Stimulated activated CD8-positive, alpha-beta memory T cell treated with anti-CD3 and anti-CD28 coated beads, Interleukin-2, amount 100 ng/mL, for 1 hour (primary cell): Measurements from ENCODE around the gene VSTM1.

ENCODE experiments used
- DNase-seq, 2 donors: peaks; one replicate each; pipeline ENCODE4 v3.0.0-alpha.2; 2020; ENCODE audit warnings: low read depth in 2 of 2

The VSTM1 gene

GRCh38 chr19:54011507-54012211, 52.0 kb downstream of the VSTM1 start:
- DNase-seq, result no peak

GRCh38 chr19:54010474-54010873, 53.2 kb downstream of the VSTM1 start:
- DNase-seq, result no peak

GRCh38 chr19:54009440-54009839, 54.3 kb downstream of the VSTM1 start:
- no peak for DNase-seq

DNA sequence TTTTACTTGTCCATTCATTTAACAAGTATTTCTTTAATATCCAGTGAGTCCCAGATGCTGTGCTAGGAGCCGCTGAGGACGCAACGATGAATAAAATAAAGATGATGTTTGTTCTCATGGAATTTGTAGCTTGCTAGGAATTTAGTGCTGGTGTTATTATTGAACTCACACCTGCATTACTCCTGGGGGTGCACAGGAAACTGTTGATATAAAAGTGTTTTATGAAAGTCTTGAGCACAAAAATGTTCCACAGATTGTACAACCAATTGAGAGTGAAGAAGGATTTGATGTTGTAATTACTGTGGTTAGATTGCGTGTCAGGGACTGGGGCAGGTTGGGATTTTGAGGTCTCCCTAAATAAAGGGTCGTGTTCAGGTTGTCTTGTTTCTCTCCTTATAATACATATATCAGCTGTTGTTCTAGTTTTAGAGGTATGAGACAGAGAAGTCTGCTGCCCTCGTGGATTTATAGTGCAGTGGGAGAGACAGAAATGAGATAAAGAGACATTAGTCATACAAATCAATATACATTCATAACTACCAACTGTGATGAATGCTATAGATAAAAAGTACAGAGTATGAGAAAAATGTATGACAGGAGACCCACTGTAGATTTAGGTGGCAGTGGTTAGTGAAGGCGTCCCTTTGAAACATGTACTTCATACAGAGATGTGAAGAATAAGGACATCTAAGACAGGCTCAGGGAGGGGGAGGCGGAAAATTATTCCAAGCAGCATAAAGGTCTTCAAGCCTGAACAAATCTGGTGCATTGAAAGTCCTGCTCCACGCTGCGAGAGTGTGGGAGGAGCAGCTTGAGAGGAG, 61.0 kb downstream of the VSTM1 start:
- no peak for DNase-seq

DNA sequence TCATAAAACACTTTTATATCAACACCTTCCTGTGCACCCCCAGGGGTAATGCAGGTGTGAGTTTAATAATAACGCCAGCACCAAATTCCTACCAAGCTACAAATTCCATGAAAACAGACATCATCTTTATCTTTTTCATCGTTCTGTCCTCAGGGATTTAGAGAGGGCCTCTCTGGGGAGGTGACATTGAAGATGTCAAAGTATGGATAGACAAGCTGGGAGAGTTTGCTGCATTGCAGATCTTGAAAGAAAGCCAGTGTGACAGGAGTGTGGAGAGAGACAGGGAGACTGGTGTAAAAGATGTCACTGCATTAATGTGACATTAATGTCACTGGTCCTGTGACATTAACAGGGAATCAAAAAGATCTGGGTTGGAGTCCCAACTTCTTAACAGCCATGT, 62.2 kb downstream of the VSTM1 start:
- no peak for DNase-seq

DNA sequence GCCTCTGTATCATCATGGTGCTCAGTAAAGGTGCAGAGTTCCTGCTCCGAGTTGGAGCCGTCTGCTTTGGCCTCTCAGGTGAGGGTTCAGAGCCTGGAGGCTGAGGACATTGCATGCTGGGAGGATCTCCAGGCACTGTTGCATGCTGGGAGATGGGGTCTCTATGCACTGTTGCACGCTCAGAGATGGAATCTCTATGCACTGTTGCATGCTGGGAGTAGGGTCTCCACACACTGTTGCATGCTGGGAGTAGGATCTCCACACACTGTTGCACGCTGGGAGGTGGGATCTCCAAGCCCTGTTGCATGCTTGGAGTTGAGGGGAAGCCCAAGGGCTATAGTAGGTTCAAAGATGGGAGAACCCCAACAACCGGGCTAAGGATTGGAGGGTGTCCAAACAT, 64.0 kb downstream of the VSTM1 start:
- no peak for DNase-seq

DNA sequence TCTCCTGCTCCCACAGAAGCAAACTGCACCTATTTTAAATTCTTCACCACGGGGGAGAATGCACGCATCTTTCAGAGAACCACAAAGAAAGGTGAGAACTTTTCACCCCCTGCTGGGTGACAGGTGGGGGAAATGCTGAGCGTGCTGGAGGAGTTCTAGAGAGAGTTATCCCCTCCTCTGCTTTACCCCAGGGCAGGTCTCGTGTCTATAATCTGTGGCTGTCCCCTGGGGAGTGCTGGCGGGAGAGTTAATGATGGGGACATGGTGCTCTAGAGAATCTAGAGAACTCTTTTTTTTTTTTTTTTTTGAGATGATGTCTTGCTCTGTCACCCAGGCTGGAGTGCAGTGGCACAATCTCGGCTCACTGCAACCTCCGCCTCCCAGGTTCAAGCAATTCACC, 65.5 kb downstream of the VSTM1 start:
- DNase-seq, result no peak

DNA sequence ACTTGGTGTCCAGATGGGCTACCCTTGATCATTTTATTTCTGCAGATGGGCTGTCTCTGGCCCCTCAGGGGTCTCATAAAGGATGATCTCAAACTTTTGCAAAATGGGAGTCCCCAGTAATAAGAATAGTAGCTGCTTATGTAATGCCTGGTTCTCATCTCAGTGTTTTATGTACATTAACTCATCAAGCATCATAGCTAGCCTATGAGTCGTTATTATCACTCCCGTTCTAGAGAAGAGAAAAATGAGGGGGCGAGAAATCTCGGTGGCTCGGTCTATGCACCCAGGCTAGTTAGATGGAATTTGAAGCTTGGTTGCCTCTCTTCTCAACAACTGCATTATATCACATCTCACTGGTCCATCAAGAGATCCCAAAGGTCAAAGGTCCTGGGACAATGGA, 68.9 kb downstream of the VSTM1 start:
- no peak for DNase-seq

DNA sequence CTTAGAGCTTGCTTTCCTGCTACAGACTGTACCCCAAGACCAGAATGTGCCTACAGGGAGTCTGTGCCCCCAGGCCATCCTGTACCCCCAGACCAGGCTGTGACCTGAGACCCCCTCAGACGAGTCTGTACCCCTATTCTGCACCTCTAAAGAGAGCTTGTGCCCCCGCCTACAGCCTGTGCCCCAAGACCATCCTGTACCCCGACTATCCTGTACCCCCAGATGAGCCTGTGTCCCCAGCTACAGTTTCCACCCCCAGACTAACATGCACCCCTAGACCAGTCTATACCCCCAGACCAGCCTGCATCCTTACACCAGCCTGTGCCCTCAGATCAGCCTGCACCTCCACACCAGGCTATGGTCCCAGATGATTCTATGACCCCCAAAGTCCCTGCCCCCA, 70.2 kb downstream of the VSTM1 start:
- DNase-seq, result no peak

DNA sequence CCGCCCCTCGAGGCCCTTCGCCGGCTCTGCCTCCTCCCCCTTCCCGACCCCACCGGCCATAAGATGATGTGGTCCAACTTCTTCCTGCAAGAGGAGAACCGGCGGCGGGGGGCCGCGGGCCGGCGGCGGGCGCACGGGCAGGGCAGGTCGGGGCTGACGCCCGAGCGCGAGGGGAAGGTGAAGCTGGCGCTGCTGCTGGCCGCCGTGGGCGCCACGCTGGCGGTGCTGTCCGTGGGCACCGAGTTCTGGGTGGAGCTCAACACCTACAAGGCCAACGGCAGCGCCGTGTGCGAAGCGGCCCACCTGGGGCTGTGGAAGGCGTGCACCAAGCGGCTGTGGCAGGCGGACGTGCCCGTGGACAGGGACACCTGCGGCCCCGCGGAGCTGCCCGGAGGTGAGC, 70.9 kb downstream of the VSTM1 start:
- no peak for DNase-seq

- no peak for DNase-seq
These were observed 71.5 kb downstream of the VSTM1 start for GRCh38 chr19:53992211-53992610.

DNA sequence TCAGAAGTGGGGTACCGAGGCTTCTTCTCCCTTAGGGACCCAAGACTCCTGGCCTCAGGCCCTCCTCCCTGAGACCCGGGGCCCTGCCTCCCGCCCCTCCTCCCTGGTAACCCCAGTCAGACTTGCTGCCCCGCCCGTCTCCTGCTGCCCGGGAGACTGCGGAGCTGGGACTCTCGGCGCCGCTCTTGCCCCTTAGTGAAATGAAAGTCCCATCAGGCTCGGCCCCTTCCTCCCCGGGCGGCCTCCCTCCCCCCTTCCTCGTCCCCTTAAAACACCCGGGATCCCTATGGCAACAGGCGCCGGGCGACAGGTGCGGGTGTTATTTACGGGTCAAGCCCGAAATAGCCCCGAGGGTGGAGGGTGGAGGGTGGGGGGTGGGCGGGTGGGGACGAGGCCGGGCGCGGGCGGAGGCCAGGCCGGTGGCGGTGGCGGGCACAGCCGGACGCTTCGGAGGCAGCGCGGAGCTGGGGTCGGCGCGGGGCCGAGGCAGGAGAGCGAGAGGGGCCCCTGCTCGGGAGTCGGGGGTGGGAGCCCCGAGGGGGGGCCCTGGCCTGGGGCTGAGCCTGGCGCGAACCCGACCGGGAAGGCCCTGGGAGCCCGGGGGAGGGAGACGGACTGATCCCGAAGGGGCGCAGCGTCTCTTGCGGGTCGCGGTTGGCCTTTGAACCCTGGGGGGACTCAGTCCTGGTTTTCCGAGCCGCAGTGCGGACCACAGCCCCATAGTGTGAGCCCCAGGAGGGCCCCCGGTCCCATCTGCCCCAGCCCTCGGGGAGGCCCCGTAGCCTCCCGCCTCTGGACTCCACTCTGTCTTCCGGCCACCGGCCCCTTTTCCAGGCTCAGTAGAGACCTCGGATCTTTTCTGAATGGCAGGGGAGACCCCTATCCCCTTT, 72.2 kb downstream of the VSTM1 start, which contains the start of gene CACNG6:
Gene CACNG6, plus strand, starts transcription at position 414 of the 890 bp plus-strand sequence. CDS start 1,241 bp downstream, outside the sequence.
- no peak for DNase-seq
